Liver (tissue), 9 donors: ENCODE results near the gene ATG14. TPM values are rescaled to one million over a fixed set of nuclear protein-coding genes. Genes with fewer than 3 reads are reported as not detected.
"Not testable (repeated sequence)": the region's sequence is repeated elsewhere in the genome, so short reads cannot be mapped to it uniquely, and the experiment has no call there.

Experiments
- DNase-seq: peaks from one replicate; pipeline ENCODE4 v3.0.0-alpha.2; 2017; ENCODE audit warnings: low spot score
- H3K27ac ChIP-seq, 2 donors: one replicate each; pipeline ENCODE4 v1.7.0; 2013; ENCODE audit warnings: inconsistent platforms in 2 of 2, low read length in 2 of 2, control low read depth in 1 of 2, low read depth in 1 of 2, mild to moderate bottlenecking in 1 of 2
- H3K27me3 ChIP-seq, 4 donors: one replicate each; pipeline versions ENCODE4 v1.6.1 to v1.7.0; 2013; ENCODE audit warnings: low read length in 3 of 4, inconsistent platforms in 1 of 4, mild to moderate bottlenecking in 1 of 4, moderate library complexity in 1 of 4; ENCODE audit not compliant: control insufficient read depth in 4 of 4, insufficient read depth in 4 of 4
- H3K36me3 ChIP-seq, 4 donors: one replicate each; pipeline versions ENCODE4 v1.6.1 to v1.7.0; 2013; ENCODE audit warnings: low read length in 3 of 4, mild to moderate bottlenecking in 3 of 4, low read depth in 1 of 4, moderate library complexity in 1 of 4; ENCODE audit not compliant: control insufficient read depth in 4 of 4, insufficient read depth in 3 of 4
- H3K4me1 ChIP-seq, 4 donors: one replicate each; pipeline versions ENCODE4 v1.6.1 to v1.7.0; 2013; ENCODE audit warnings: low read length in 3 of 4, mild to moderate bottlenecking in 3 of 4, moderate library complexity in 1 of 4; ENCODE audit not compliant: control insufficient read depth in 4 of 4, insufficient read depth in 4 of 4
- H3K4me3 ChIP-seq, 3 donors: one replicate each; pipeline versions ENCODE4 v1.6.1 to v1.7.0; 2013; ENCODE audit warnings: low read length in 3 of 3, control low read depth in 1 of 3, low read depth in 1 of 3, mild to moderate bottlenecking in 1 of 3
- H3K9ac ChIP-seq, 2 donors: one replicate each; pipeline ENCODE4 v1.7.0; 2013; ENCODE audit warnings: low read length in 2 of 2, mild to moderate bottlenecking in 2 of 2, moderate library complexity in 2 of 2, control low read depth in 1 of 2, low read depth in 1 of 2
- H3K9me3 ChIP-seq, 4 donors: one replicate each; pipeline versions ENCODE4 v1.6.1 to v1.7.0; 2013; ENCODE audit warnings: low read length in 3 of 4; ENCODE audit not compliant: control insufficient read depth in 4 of 4
- EGR1 ChIP-seq, 2 donors: IDR thresholded peaks; 2 replicates each; pipeline ENCODE4 v1.6.1; 2016 to 2018; ENCODE audit warnings: antibody characterized with exemption in 2 of 2, low read depth in 2 of 2
- FOXA1 ChIP-seq: IDR thresholded peaks from 2 replicates; pipeline ENCODE4 v1.6.1; 2016; ENCODE audit warnings: antibody characterized with exemption
- FOXA2 ChIP-seq: IDR thresholded peaks from 2 replicates; pipeline ENCODE4 v1.6.1; 2016; ENCODE audit warnings: antibody characterized with exemption
- GABPA ChIP-seq, 2 donors: IDR thresholded peaks in 1 of 2; conservative IDR thresholded peaks in 1 of 2; 2 replicates each; pipeline ENCODE4 v1.6.1; 2016; ENCODE audit warnings: antibody characterized with exemption in 2 of 2, mild to moderate bottlenecking in 1 of 2, moderate library complexity in 1 of 2
- HNF4A ChIP-seq, 2 donors: conservative IDR thresholded peaks; 2 replicates each; pipeline ENCODE4 v1.6.1; 2016; ENCODE audit warnings: antibody characterized with exemption in 2 of 2, mild to moderate bottlenecking in 2 of 2
- HNF4G ChIP-seq: IDR thresholded peaks from 2 replicates; pipeline ENCODE4 v1.6.1; 2016; ENCODE audit warnings: antibody characterized with exemption
- JUND ChIP-seq, 2 donors: IDR thresholded peaks; 2 replicates each; pipeline ENCODE4 v1.6.1; 2016; ENCODE audit warnings: antibody characterized with exemption in 2 of 2
- NR2F2 ChIP-seq: IDR thresholded peaks from 2 replicates; pipeline ENCODE4 v1.6.1; 2016; ENCODE audit warnings: antibody characterized with exemption
- RAD21 ChIP-seq, 2 donors: IDR thresholded peaks; 2 replicates each; pipeline ENCODE4 v1.6.1; 2016; ENCODE audit warnings: antibody characterized with exemption in 2 of 2, mild to moderate bottlenecking in 2 of 2
- RXRA ChIP-seq, 2 donors: IDR thresholded peaks; 2 replicates each; pipeline ENCODE4 v1.6.1; 2017 to 2018; ENCODE audit warnings: antibody characterized with exemption in 2 of 2, mild to moderate bottlenecking in 1 of 2
- SP1 ChIP-seq: IDR thresholded peaks from 2 replicates; pipeline ENCODE4 v1.6.1; 2018; ENCODE audit warnings: antibody characterized with exemption, mild to moderate bottlenecking
- TAF1 ChIP-seq: conservative IDR thresholded peaks from 2 replicates; pipeline ENCODE4 v1.6.1; 2016; ENCODE audit warnings: antibody characterized with exemption, mild to moderate bottlenecking
- YY1 ChIP-seq: IDR thresholded peaks from 2 replicates; pipeline ENCODE4 v1.6.1; 2016; ENCODE audit warnings: antibody characterized with exemption, mild to moderate bottlenecking
- WGBS: extraction: QIAGEN DNeasy Blood & Tissue Kit; methylation state at CpG from one replicate; pipeline ENCODE4 v1.1.7; 2013; 5-methylcytosine and 5-hydroxymethylcytosine counted together
- polyA plus RNA-seq, 2 donors: library from polyadenylated mRNA; stranded (reverse) in 1 of 2; unstranded in 1 of 2; fragments of 200-250 nt in 1 of 2; fragments of >200 nt in 1 of 2; fragmentation: Nextera tagmentation in 1 of 2; extraction: Ambion mirVana in 1 of 2; gene quantifications; one replicate each; pipeline versions ENCODE4 v1.2.1 to v1.2.3, GENCODE V29; 2013 to 2015
- total RNA-seq, 2 donors: library from RNA; depleted of rRNA; stranded (reverse); fragments of >200 nt; gene quantifications; one replicate each; pipeline ENCODE4 v1.2.3, GENCODE V29; 2014
- TF ChIP-seq, protein P1 (sequence below): IDR thresholded peaks from 2 replicates; pipeline ENCODE4 v1.6.1; 2016; ENCODE audit warnings: antibody characterized with exemption
- TF ChIP-seq, protein P2 (sequence below): IDR thresholded peaks from 2 replicates; pipeline ENCODE4 v1.6.1; 2016; ENCODE audit warnings: antibody characterized with exemption, mild to moderate bottlenecking
- TF ChIP-seq, protein P3 (sequence below): fragments of 150-350 bp; IDR thresholded peaks from 2 replicates; pipeline ENCODE4 v1.5.1; 2017; ENCODE audit warnings: improper control_type of control experiment, low read depth, low read length; ENCODE audit not compliant: missing input control
- donor health status: healthy.
- donor health status: healthy.
- donor health status: healthy.
- donor health status: healthy.
- donor health status: healthy.

Gene ATG14
- total and polyA plus RNA-seq, 4 donors, result 1.9 to 16.0 (median 4.4) TPM

DNA sequence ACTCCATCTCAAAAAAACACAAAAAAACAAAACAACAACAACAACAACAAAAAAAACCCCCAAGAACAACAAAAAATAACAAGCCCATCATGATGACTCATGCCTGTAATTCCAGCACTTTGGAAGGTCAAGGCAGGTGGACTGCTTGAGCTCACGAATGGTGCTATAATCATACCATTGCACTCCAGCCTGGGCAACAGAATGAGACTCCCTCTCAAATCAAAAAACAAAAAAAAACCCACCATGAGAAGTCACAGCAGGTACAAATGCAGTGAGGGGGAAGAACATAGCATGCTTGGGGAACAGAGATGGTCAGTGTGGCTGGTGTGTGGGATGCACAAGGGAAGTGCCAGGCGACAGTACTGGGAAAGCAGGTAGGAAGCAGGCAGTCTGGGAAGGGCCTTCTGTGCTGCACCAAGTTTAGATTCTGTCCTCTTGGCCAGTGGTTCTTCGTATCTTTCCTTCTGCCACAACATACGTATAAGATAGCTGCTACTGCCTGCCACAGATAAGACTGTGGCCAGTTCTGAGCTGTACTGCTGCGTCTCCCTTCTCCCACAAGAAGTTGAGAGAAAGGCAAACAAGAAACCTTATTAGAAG lies 28.0 kb downstream of the ATG14 start (continued):
- TF ChIP-seq, protein P1, sequence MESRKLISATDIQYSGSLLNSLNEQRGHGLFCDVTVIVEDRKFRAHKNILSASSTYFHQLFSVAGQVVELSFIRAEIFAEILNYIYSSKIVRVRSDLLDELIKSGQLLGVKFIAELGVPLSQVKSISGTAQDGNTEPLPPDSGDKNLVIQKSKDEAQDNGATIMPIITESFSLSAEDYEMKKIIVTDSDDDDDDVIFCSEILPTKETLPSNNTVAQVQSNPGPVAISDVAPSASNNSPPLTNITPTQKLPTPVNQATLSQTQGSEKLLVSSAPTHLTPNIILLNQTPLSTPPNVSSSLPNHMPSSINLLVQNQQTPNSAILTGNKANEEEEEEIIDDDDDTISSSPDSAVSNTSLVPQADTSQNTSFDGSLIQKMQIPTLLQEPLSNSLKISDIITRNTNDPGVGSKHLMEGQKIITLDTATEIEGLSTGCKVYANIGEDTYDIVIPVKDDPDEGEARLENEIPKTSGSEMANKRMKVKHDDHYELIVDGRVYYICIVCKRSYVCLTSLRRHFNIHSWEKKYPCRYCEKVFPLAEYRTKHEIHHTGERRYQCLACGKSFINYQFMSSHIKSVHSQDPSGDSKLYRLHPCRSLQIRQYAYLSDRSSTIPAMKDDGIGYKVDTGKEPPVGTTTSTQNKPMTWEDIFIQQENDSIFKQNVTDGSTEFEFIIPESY, result no peak
- no peak for TF ChIP-seq HNF4G

DNA sequence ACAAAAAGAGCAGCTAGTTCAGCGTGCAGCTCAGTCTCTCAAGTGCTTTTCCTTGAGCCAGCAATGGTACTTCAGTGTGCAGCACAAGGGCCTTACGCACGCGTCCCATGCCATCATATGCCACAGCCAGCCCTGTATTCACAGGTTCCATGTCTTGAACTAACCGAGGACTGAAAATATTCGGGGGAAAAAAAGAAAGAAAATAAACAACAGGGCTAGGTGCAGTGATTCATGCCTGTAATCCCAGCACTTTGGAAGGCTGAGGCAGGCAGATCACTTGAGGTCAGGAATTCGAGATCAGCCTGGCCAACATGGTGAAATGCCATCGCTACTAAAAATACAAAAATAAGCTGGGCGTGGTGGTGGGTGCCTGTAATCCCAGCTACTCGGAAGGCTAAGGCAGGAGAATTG lies 28.6 kb downstream of the ATG14 start:
- H3K4me3 ChIP-seq, H3K9ac ChIP-seq, H3K9me3 ChIP-seq, H3K4me1 ChIP-seq, H3K27me3 ChIP-seq, H3K27ac ChIP-seq, DNase-seq: not testable (repeated sequence)
- 92% methylated on average over 10 of the region's 10 CpGs for WGBS
- peaks cover 6 to 45% (median 27%) of the 10 kb centered on the region in 4 donors for H3K36me3 ChIP-seq

DNA sequence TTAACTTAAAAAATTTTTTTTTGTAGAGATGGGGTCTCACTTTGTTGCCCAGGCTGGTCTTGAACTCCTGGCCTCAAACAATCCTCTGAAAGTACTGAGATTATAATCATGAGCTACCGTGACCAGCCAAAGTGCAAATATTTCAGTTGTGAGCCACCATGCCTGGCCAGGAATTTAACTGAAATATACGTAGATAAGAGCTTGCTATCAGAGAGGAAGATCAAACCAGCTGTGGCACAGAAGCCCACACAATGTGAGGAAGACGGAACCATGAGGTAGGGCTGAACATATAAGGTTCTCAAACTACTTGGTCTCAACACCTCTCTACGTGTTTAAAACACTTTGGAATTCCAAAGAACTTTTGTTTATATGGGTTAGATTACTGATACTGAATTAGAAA lies 29.1 kb downstream of the ATG14 start:
- WGBS, result 94% methylated on average over 4 of the region's 4 CpGs
- H3K27ac ChIP-seq, result no peak overlapping the region
- TF ChIP-seq NR2F2 (no peak), HNF4A (conservative IDR thresholded peaks at IDR 0.05) (no peak), GABPA (IDR thresholded peaks at IDR 0.05 in 1 of 2, conservative IDR thresholded peaks at IDR 0.05 in 1 of 2) (no peak), SP1 (no peak), JUND (IDR thresholded peaks at IDR 0.05) (no peak), YY1 (no peak), TAF1 (no peak), HNF4G (no peak), RXRA (IDR thresholded peaks at IDR 0.05) (no peak), EGR1 (IDR thresholded peaks at IDR 0.05; ENCODE audit: low read depth in 2 of 2) (no peak), FOXA2 (no peak), RAD21 (IDR thresholded peaks at IDR 0.05) (no peak), FOXA1 (no peak)
- TF ChIP-seq, protein P1, result no peak
- TF ChIP-seq, protein P2, sequence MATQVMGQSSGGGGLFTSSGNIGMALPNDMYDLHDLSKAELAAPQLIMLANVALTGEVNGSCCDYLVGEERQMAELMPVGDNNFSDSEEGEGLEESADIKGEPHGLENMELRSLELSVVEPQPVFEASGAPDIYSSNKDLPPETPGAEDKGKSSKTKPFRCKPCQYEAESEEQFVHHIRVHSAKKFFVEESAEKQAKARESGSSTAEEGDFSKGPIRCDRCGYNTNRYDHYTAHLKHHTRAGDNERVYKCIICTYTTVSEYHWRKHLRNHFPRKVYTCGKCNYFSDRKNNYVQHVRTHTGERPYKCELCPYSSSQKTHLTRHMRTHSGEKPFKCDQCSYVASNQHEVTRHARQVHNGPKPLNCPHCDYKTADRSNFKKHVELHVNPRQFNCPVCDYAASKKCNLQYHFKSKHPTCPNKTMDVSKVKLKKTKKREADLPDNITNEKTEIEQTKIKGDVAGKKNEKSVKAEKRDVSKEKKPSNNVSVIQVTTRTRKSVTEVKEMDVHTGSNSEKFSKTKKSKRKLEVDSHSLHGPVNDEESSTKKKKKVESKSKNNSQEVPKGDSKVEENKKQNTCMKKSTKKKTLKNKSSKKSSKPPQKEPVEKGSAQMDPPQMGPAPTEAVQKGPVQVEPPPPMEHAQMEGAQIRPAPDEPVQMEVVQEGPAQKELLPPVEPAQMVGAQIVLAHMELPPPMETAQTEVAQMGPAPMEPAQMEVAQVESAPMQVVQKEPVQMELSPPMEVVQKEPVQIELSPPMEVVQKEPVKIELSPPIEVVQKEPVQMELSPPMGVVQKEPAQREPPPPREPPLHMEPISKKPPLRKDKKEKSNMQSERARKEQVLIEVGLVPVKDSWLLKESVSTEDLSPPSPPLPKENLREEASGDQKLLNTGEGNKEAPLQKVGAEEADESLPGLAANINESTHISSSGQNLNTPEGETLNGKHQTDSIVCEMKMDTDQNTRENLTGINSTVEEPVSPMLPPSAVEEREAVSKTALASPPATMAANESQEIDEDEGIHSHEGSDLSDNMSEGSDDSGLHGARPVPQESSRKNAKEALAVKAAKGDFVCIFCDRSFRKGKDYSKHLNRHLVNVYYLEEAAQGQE, result no peak
- TF ChIP-seq, protein P3, sequence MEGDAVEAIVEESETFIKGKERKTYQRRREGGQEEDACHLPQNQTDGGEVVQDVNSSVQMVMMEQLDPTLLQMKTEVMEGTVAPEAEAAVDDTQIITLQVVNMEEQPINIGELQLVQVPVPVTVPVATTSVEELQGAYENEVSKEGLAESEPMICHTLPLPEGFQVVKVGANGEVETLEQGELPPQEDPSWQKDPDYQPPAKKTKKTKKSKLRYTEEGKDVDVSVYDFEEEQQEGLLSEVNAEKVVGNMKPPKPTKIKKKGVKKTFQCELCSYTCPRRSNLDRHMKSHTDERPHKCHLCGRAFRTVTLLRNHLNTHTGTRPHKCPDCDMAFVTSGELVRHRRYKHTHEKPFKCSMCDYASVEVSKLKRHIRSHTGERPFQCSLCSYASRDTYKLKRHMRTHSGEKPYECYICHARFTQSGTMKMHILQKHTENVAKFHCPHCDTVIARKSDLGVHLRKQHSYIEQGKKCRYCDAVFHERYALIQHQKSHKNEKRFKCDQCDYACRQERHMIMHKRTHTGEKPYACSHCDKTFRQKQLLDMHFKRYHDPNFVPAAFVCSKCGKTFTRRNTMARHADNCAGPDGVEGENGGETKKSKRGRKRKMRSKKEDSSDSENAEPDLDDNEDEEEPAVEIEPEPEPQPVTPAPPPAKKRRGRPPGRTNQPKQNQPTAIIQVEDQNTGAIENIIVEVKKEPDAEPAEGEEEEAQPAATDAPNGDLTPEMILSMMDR, result no peak
- H3K36me3 ChIP-seq, result peaks cover 6 to 50% (median 33%) of the 10 kb centered on the region in 4 donors
- no peaks in the 10 kb centered on the region for H3K27me3 ChIP-seq
- H3K9me3 ChIP-seq, result no peaks in the 10 kb centered on the region
- DNase-seq, result no peak
- no peaks in the 10 kb centered on the region for H3K4me1 ChIP-seq
- no peak overlapping the region for H3K9ac ChIP-seq
- no peak overlapping the region for H3K4me3 ChIP-seq
